ENCODE data around the gene MEAF6.

MEAF6 gene

DNA sequence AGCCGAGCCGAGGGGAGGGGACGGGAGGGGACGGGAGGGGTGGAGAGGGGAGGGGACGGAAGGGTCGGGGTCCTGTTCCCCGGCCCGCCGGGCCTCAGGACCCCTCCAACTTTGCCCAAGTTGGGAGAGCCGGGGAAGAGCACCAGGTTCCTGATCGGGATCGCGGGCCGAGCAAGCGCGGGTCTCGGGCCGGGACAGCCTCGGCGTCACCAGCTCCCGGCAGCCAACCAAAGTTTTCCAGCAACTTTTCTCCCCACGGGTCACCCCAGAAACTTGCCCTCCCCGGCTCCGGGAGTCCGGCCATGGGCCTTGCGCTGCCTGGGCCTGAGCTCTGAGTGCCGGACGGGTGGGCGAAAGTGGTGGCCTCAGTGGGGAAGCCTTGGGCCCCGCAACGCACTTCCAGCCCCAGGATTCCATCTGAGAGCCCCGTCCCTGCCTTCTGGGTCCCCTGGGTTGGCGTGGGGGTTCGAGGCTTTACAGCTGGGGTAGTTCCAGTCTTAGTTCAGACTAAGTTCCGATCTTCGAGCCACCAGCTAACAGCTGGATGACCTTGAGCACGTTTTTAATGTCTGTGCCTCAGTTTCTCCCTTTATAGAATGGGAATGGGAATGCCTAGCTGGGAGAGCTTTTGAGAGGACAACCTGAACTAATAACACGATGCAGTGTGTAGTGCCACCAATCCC lies 39.7 kb downstream of the MEAF6 start:
- DNase-seq (ENCODE audit: low read depth in 3 of 3) = peak in 1 of 3 experiments; percentile 27

DNA sequence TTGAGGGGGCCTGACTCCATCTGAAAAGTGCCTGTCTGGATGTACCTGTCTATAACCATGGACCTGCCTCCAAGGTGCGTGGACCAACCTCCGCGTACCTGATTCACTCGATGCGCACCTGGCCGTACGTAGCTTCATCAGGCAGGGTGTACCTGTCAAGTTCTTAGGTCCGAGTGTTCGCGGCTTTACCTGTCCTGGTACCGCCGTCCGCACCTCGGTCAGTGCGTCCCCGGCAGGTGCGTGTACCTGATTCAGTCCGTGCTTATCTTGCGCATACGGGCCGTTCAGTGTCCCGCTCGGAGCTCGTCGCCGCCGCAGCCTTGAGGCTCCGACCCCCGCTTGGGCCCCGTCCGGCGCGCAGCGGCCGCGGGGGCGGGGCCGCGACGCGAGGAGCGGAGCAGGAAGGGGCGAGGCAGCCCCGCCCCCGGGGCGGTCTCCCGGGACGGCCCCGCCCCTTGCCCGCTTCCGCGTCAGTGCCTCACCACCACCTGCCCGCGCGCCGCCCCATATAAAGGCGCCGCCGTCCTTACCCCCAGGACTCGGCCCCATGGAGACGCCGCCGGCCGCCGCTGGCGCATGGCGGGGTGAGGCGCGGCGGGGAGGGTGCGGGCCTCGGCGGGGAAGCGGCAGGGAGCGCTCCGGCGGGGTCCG lies 40.4 kb downstream of the MEAF6 start, which contains the start of gene ZC3H12A:
Gene ZC3H12A (plus strand): TSS at position 535 of the 651 bp plus-strand sequence. CDS start 917 bp downstream, outside the sequence.
- peak; percentile 79 to 88 (median 85) for DNase-seq (ENCODE audit: low read depth in 3 of 3)

DNA sequence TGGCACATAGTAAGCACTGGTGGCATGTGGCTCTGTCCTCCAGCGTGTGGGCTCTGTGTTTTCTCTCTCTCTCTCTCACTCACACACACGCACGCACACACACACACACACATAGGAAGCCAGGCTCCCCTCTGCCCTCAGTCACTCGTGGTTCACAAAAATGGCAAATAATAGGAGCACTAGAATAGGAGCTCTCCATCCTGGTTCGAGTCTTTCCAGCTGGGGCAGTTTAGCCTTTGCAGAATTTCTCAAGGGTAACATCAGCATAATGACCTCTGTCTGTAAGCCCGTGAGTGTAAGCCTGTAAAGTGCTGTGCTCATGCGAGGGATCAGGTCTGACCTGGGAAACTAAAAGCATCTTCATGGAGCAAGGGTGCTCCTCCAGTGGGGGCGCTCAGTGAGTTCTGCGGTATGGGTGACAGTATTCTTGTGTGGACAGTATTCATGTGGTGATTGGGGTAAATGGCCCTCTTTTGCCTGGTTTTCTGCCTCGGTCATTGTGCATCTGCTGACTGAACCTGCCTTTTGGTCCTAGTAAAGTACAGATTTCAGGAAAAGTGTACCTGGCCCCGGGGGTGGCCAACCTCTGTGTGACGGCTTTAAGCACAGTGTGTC lies 41.0 kb downstream of the MEAF6 start:
- no peak for DNase-seq (ENCODE audit: low read depth in 3 of 3)

DNA sequence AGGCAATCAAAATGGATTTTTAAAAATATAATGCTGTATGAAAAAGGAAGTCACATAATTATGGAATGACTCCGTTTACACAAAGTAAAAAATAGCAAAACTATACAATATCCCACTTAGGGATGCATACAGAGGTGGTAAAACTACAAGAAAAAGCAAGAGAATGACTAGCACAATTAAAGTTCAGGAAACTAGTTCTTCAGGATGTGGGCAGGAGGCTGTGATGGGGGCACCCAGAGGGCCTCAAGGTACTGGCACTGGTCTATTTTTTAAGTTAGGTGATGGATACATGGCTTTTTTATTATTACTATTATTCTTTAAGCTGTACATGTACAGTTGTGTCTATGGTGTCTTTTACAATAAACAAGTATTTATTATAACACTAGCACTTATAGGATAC lies 41.6 kb downstream of the MEAF6 start:
- DNase-seq (ENCODE audit: low read depth in 3 of 3) = no peak

DNA sequence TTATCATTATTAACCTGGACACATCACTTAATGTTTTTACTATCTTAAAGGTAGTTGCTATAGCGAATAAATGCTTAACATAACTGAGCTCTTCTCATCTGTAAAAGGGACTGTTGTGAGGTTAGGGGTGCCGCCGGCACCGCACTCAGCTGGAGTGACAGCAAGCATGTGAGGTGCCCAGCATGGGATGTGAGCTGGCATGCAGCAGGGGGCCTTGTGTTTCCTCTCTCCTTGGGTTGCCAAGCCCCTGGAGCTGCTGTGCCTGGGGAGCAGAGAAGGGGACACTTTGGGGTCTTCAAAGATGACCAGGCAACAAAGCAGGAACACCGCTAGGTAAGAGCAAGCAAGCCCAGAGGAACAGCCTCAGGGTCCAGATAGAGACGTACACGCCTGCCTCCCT lies 42.3 kb downstream of the MEAF6 start:
- no peak for DNase-seq (ENCODE audit: low read depth in 3 of 3)

DNA sequence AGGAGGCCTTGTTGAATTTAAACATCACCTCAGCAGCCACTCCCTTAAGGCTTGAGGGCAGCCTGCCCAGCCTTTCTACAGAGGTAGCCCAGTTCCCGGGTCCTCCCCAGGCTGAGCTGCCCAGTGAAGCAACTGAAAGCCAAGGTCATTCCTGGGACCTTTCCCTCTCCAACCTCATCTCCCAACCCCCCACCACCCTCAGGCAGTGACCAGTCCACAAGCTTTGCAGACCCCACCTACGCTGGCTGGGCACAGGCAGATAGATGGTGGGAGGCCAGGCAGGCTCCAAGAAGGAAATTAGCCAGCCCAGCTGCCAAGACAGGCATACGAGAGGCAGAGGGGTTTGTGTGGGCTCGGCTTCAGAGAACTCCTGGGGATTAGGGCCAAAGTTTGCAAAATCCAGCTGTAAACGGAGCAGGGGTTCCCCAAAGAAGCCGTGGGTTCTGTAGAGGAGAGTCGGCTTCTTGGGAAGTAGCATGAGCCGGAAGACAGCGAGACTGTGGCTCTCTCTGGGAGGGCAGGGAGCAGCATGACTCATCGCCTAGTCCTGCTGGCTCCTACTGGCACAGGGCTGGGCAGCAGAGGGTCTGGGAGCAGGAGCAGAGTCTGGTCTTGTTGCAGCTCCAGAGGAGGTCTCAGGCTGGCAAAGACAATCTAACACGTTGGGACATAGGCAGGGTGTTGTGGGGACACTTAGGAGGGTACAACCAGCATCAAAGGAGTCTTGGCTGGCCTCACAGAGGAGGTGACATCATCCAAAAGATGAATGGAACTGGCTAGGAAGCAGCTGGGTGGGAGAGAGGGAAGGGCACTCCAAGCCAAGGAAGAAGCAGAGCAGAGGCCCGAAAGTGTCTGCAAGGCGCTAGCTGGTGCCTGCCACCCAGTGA lies 43.0 kb downstream of the MEAF6 start:
- DNase-seq (ENCODE audit: low read depth in 3 of 3) = no peak

DNA sequence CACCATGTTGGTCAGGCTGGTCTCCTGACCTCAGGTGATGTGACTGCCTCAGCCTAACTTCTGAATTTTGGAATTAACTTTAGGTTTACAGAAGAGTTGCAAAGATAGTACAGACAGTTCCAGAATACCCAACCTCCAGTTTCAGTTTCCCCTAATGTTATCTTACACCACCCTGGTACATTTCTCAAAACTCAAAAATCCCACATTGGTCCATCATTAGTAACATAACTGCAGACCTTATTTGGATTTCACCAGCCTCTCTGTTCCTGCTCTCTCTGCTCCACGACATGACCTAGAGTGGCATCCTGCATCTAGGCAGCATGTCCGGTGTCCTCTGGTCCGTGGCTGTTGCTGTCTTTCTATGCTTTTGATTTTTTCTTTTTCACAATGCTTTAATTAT lies 45.2 kb downstream of the MEAF6 start:
- no peak for DNase-seq (ENCODE audit: low read depth in 3 of 3)

DNA sequence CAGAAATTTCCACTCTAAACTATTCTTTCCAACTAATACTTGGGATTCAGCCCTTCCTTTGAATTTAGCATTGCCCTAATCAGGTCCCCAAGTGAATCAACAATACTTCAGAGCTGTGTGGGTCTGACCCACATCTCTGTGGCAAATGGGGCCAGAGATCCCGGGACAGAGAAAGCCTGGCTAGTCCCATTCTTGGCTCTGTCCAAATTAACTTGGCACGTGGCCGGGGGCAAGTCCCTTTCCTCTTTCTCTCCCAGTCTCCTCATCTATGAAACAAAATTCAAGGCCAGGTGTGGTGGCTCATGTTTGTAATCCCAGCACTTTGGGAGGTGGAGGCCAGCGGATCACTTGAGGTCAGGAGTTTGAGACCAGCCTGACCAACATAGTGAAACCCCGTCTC lies 46.5 kb downstream of the MEAF6 start:
- DNase-seq (ENCODE audit: low read depth in 3 of 3) = no peak

DNA sequence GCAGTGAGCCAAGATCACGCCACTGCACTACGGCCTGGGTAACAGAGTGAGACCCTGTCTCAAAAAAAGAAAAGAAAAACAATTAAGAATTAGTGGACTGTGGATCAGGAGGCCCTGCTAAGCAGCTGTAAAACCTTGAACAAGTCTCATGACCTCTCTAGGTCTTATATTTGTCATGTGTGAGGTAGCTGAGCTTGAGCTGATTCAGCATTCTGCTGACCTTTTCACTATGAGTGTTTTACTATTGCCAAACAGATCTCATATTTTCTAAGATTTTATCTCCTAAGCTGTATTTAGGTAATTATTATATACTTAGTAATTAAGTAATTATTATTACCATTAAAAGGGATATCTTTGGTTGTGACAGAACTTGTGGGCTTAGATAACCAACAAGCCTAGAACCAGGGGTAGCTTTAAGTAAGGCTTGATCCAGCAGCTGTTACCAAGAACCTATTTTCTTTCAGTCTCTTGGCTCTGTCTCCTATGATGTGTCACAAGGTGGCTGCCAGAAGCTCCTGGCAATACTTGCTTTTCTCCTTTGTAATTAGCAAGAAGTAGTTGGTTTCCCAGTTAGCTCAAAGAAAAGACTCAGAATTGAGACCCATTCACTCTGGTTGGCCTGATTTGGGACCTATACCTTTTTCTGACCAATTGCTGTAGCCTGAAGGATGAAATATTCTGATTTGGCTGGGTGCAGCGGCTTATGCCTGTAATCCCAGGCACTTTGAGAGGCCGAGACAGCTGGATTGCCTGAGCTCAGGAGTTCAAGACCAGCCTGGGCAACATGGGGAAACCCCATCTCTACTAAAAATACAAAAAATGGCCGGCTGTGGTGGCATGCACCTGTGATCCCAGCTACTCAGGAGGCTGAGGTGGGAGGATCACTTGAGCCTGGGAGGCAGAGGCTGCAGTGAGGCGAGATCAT lies 48.7 kb downstream of the MEAF6 start:
- no peak for DNase-seq (ENCODE audit: low read depth in 3 of 3)

DNA sequence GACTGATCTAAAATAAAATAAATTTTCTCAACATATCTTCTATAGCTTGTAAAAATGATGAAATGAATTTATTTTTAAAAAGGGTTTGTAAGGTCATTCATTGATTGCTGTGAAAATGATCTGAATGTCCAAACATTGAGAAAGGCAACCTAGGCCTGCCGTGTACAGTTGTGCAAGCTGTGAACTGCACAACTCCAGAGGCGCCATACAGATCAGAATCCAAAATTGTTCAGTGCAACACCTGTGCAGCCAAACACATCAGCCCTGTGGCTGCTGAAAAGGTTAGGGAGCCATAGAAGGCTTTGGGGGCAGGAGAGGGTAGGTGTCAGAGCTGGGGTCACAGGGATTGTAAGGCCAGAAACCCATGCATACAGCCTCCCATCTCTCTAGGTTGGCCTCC lies 50.1 kb downstream of the MEAF6 start:
- DNase-seq (ENCODE audit: low read depth in 3 of 3) = no peak

DNA sequence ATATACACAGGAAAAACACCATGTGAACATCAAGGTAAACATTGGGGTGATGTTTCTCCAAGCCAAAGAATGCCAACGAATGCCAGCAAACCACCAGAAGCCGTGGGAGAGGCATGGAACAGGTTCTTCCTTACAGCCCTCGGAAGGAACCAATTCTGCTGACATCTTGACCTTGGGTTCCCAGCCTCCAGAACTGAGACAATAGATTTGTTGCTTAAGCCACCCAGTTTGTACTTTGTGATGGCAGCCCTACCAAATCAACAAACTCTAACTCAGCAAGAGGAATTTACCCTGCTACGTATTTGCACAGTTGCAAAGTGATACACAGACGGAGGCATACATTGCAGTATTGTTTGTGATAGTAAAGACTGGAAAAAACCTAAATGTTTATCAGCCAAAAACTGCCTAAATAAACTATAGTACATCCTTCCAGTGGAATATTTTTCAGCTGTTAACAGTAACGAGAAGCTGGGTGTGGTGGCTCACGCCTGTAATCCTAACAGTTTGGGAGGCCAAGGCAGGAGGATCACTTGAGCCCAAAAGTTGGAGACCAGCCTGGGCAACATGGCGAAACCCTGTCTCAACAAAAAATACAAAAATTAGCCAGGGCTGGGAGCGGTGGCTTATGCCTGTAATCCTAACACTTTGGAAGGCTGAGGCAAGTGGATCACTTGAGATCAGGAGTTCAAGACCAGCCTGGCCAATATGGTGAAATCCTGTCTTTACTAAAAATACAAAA lies 52.7 kb downstream of the MEAF6 start:
- DNase-seq (ENCODE audit: low read depth in 3 of 3) = no peak

DNA sequence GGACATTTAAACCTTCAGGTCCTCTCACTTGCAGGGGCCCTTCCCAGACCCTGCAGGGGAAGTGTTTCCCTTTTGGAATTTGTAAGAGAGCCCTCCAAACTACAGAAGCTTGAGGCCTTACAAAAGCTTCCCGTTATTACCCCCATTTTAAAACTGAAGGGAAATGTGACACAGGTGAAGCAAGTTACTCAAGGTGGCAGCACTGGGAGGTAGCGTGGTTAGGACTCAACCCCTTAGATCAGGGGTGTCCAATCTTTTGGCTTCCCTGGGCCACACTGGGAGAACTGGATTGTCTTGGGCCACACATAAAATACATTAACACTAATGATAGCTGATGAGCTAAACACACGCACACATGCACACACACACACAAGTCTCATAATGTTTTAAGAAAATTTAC lies 56.0 kb downstream of the MEAF6 start:
- DNase-seq (ENCODE audit: low read depth in 3 of 3) = no peak

DNA sequence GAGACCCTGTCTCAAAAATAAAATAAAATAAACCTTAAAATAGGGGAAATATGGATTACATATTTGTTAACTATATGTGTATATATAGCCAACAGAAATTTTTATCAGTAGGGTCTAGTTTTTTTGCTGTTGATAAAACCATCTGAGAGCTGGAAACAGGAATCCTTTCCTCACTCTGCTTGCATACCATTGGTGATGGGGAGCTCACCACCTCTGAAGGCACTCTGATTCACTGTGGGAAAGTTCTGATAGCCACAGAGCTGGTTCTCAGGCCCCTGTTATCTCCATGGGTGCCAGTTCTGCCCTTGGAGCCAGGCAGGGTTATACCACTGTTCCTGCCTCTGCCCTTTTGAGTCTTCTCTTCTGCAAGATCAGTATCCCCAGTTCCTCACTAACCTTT lies 58.0 kb downstream of the MEAF6 start:
- no peak for DNase-seq (ENCODE audit: low read depth in 3 of 3)

DNA sequence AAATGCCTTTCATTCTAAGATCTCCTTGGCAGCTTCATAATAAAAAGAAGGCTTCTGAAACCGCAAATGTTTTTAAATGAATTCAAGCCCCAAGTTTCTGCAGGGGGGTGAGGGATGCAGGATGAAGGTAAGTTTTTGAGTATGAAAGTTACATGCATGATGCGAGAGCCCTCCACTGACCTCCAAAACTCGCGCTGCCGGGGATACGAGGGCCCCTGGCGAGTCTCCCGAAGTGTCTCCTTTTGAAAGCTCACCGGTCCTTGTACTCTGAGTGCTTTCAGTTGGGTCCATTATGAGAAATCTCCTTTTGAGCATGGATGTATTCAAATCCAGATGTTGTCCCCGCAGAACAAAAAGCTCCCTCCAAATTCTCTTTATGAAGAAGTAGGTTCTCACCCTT lies 59.0 kb downstream of the MEAF6 start:
- DNase-seq (ENCODE audit: low read depth in 3 of 3) = no peak

DNA sequence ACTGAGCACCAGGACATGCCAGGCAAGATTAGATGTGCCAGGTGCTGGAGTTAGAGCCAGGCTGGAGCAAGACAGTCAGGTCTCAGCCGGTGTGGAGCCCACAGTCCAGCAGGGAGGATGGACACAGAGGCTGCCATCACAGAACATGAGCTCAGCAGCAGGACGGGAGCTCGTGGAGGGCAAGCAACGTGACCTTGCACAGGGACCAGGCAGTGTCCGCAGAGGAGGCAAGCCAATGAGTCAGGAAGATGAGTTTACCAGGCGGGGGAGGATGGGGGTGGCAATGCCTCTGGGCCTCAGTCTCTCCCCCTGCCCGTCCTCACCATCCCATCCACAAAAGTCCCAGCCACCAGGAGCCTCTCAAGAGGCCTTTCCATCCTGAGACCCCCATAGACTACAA lies 60.9 kb downstream of the MEAF6 start:
- no peak for DNase-seq (ENCODE audit: low read depth in 3 of 3)

DNA sequence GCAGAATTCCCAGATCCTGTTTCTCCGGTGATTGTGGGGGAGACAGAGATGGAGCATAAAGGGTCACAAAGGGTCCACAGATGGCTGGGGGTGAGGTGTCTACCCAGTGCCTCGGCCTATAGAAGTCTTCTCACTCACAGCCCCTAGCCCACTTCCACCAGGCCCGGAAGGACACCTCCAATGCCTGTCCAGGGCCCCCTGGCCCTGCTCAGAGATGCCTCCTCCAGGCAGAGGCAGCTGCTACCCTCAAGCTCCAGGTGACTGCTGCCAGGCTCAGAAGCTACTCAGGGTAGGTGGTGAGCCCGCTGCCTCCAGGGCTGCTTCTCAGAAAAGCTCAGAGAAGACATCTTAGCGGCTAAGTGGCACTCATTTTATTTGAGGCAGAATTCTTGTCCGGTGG lies 62.1 kb downstream of the MEAF6 start:
- no peak for DNase-seq (ENCODE audit: low read depth in 3 of 3)

DNA sequence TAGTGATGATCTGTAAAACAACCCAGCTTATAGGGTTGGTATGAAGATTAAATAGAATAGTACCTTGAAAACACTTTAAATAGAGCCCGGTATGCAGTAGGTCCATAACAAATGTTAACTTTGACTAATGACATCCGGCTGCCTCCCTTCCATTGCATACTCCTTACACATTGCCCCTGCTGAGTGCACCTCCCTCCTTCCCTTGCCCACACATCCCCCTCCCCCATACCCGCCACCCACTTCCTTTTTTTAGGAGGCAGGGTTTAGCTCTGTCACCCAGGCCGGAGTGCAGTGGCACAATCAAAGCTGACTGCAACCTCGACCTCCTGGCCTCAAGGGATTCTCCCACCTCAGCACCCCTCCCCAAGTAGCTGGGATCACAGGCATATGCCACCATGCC lies 64.6 kb downstream of the MEAF6 start:
- peak in 1 of 3 experiments; percentile 30 for DNase-seq (ENCODE audit: low read depth in 3 of 3)

DNA sequence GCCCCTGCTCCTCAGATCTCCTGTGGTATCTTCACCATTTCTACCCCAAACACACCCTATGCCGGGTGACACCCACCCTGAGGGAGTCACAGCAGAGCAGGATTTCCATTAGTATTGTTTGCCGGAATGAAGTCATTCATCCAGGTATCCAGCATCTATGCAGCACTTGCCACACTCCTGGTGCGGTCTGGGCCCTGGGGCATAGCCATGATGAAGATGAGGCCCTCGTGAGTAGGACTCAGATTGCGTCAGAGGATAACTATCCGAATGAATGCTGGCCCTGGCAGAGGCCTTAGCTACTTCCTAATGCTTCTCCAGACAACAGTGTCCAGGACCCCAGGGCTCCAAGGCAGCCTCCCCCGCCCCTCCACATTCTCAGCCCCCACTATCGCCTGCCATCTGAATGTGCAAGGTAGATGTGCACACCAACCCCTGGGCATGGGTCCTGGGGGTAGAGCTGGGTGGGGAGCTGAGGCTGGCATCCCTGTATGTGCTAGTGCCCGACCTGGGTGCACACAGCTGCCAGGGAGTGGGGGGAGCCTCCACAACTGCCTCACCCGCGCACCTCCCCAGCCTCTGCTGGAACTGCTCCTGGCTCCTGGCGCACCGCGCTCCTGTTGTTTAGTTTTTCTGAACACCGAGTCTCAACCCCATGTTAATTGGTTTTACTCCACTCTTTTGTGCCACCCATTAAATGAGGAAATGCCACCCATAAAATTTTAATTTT lies 65.7 kb downstream of the MEAF6 start:
- DNase-seq (ENCODE audit: low read depth in 3 of 3) = no peak

DNA sequence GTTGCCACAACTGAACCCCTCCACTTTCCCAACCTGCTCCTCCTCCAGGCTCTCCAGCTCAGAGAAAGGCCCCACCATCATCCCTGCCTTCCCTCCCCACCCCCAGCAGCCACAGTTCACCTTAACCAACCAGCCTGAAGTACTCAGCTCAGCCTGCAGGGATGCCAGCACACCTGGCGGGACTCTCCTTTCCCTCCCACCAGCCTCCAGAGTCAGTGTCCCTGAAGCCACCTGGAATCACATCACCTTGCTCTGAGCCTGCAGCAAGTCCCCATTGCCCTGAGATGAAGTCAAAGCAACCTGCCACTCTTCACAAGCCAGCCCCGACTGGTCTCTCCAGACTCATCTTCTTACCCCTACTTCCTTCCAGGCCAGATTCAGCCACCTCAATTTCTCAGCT lies 66.4 kb downstream of the MEAF6 start:
- no peak for DNase-seq (ENCODE audit: low read depth in 3 of 3)

DNA sequence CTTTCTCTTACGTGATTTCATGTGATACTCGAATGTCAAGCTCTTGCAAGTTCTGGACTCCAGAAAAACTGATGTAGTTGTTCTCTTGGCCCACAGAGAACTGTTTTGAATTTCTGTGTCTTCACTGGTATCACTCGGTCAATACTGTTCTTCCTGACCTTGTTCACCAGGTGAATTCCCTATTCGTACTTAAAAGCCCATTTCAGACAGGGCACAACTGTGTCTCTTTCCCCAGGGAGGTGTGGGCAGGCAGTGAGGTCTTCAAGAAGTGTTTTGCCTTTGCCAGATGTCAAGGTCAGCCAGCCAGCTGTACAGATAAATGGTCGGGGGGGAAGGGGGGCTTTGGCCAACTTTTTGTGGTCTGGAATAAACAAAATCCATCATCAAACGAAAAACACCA lies 67.7 kb downstream of the MEAF6 start:
- DNase-seq (ENCODE audit: low read depth in 3 of 3) = no peak

Data from stimulated activated CD4-positive, alpha-beta T cell treated with anti-CD3 and anti-CD28 coated beads, TNF-alpha, amount 100 ng/mL, for 24 hours (primary cell).